ENCODE data around the gene CEP170B. TPM values are rescaled to one million over a fixed set of nuclear protein-coding genes. Genes with fewer than 3 reads are reported as not detected.
A peak's percentile ranks its signal among the peaks of the same experiment; 100 is the strongest.

The CEP170B gene
- total RNA-seq, 1 donor: 1.0 TPM

DNA sequence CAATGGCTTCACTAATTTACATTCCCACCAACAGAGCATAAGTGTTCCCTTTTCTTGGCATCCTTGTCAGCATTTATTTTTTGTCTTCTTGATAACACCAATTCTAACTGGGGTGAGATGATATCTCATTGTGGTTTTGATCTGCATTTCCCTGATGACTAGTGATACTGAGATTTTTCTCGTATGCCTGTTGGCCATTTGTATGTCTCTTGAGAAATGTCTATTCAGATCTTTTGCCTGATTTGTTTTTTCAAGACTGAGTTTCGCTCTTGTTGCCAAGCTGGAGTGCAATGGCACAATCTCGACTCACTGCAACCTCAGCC lies 54.9 kb downstream of the CEP170B start:
- H3K9me3 ChIP-seq (ENCODE audit: low read depth, low read length): no peaks in the 10 kb centered on the region
- H3K4me1 ChIP-seq (ENCODE audit: insufficient read depth, low read length): peaks cover 19% of the 10 kb centered on the region
- no peaks in the 10 kb centered on the region for H3K27me3 ChIP-seq (ENCODE audit: insufficient read depth, low read length)
- no peak overlapping the region for H3K4me3 ChIP-seq (ENCODE audit: low read length)

DNA sequence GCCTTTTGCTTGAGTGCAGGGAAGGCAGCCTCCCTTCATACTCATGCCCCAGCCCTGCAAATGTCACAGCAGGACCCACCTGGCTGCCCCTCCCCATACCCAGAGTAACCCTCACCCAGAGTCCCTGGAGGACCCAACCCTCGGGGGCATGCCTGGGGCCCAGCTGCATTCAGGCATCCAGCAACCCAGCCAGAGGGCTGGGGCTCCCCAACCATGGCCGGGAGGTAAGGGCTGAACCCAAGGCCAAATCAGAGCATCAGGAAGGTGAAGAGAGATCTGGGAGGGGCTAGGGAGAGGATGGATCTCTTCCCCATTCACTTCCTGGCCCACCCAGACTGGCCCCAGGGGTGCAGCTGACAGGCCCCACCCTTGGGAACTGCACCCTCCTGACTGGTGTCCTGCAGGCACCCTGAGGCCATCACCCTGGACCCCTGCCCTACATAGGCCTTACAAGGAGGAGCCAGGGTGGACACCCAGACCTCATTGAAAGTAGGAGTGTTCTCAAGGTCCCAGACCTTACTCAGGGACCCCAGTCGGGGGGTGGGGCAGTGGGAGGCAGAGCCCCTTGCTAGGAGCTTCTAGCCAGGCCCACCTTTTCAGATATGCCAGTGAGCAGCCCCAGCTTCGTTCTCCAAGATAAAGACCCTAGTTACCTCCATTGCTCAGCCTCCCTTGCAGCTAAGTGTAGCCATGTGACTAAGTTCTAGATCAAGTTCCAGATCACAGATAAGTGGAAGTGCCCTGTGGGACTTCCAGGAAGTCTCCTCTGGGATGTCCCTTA lies 58.8 kb downstream of the CEP170B start:
- H3K27me3 ChIP-seq (ENCODE audit: insufficient read depth, low read length): no peaks in the 10 kb centered on the region
- H3K4me3 ChIP-seq (ENCODE audit: low read length): no peak overlapping the region
- H3K4me1 ChIP-seq (ENCODE audit: insufficient read depth, low read length): peaks cover 47% of the 10 kb centered on the region

DNA sequence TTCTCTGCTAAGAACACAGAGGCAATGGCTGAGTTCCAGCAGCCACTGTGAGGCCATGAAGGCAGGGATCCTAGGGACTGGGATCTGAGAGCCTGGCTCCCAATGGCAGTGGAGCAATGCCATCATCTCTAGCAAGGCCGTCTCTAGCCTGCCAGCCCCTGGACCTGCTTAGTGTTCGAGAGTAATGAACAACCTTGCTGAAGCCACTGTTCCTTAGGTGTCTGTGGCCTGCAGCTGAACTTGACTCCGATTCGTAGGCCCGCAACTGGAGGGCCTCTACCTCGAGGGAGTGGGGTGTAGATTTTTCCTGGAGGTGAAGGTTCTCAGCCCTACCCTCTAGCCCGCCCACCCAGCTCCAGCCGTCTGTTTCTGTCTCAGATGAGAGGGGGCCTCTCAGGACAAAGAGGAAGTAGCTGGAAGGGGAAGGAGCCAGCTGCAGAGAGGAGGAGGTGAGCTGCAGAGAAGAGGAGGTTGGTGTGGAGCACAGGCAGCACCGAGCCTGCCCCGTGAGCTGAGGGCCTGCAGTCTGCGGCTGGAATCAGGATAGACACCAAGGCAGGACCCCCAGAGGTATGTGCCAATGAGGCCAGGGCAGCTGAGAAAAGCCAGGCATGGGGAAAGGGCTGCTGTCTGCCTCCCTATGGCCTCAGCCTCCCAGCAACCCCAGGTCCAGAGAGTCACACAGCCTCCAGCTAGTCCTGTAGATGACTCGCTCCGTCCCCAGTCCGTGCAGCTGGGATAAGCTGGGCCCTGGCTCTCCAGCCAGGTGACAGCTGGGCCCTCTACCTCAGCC lies 59.5 kb downstream of the CEP170B start, which contains the start of gene PLD4:
Gene PLD4 (plus strand): TSS at position 459 of the 793 bp plus-strand sequence. CDS start 2,262 bp downstream, outside the sequence.
- Histone ChIP-seq H3K9me3 (ENCODE audit: low read depth, low read length) (no peaks in the 10 kb centered on the region), H3K4me3 (ENCODE audit: low read length) (peak within 1 kb of the TSS; percentile 27), H3K27me3 (ENCODE audit: insufficient read depth, low read length) (no peaks in the 10 kb centered on the region), H3K4me1 (ENCODE audit: insufficient read depth, low read length) (peaks cover 47% of the 10 kb centered on the region)

More for the DNA sequence above, 58.8 kb downstream of the CEP170B start:
- H3K9me3 ChIP-seq (ENCODE audit: low read depth, low read length): no peaks in the 10 kb centered on the region

DNA sequence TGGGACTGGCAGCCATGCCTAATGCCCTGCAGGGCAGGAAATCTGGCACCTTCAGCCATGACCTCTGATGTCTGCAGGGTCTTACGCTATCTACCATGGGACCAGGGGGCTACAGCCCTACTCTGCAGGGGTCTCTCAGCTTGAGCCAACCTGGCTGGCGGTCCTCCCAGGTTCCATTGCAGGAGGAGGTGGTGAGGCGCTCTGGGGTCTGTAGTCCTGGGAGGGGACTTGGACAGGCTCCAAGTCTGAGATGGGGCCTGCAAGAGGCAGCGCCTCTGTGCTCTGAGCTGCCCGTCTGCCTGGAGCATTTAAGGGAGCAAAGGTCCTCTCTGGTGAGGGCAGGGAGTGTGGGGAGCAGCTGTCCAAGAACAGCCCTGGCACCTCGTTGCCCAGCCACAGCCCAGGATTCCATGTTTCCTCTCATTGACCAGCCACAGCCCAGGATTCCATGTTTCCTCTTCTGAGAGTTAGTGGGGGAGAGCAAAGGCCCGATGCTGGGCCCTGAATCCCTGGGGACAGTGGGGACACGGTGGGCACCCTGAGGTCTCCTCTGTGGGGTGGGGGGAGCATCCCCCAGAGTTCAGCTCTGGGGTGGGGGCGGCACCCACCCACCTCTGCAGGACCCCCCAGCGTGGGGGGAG lies 60.3 kb downstream of the CEP170B start:
- no peaks in the 10 kb centered on the region for H3K9me3 ChIP-seq (ENCODE audit: low read depth, low read length)
- peak overlapping the region; percentile 27 for H3K4me3 ChIP-seq (ENCODE audit: low read length)

DNA sequence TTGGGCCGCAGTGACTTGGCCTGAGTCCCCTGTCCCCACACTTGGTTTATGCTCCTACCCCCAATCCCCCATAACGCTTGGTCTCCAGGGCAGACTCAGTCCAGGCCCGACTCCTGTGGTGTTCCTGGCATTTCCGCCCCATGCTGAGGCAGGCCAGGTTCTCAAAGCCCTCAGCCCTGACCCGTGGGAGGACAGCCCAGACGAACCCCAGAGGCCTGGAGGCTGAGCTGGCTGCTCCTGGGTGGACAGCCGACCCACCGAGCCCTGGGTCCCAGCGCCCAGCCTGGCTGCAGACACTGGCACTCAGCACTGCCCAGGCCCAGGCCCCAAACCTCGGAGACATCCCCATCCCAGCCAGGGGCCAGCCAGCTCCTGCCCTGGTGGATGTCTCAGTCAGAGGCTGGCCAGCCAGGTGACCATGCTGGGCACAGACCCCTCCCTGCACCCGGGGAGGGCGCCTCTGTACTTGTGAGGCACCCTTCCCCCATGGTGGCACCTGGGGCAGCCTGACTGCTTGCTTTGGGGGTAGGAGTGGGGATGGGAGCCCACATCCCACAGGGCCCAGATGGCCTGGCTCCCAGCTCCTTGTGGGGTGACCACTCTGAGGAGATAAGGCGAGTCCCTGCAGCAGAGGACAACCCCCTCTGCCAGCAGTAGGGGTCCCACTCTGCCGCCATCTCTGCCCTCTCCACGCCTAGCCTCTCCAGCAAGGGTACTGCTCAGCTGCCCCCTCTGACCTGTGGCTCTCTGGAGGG lies 61.0 kb downstream of the CEP170B start:
- no peaks in the 10 kb centered on the region for H3K9me3 ChIP-seq (ENCODE audit: low read depth, low read length)
- H3K27me3 ChIP-seq (ENCODE audit: insufficient read depth, low read length): no peaks in the 10 kb centered on the region
- H3K4me3 ChIP-seq (ENCODE audit: low read length): peak overlapping the region; percentile 15
- peaks cover 47% of the 10 kb centered on the region for H3K4me1 ChIP-seq (ENCODE audit: insufficient read depth, low read length)

More for the DNA sequence above, 60.3 kb downstream of the CEP170B start:
- Histone ChIP-seq H3K4me1 (ENCODE audit: insufficient read depth, low read length) (peaks cover 47% of the 10 kb centered on the region), H3K27me3 (ENCODE audit: insufficient read depth, low read length) (no peaks in the 10 kb centered on the region)

GRCh38 chr14:104926619-104927431 lies 61.8 kb downstream of the CEP170B start:
- Histone ChIP-seq H3K4me3 (ENCODE audit: low read length) (peak overlapping the region; percentile 15), H3K4me1 (ENCODE audit: insufficient read depth, low read length) (peaks cover 47% of the 10 kb centered on the region), H3K9me3 (ENCODE audit: low read depth, low read length) (no peaks in the 10 kb centered on the region), H3K27me3 (ENCODE audit: insufficient read depth, low read length) (no peaks in the 10 kb centered on the region)

- H3K27me3 ChIP-seq (ENCODE audit: insufficient read depth, low read length): no peaks in the 10 kb centered on the region
- H3K9me3 ChIP-seq (ENCODE audit: low read depth, low read length): no peaks in the 10 kb centered on the region
- no peak overlapping the region for H3K4me3 ChIP-seq (ENCODE audit: low read length)
Observed at GRCh38 chr14:104927432-104927816, 62.4 kb downstream of the CEP170B start.

DNA sequence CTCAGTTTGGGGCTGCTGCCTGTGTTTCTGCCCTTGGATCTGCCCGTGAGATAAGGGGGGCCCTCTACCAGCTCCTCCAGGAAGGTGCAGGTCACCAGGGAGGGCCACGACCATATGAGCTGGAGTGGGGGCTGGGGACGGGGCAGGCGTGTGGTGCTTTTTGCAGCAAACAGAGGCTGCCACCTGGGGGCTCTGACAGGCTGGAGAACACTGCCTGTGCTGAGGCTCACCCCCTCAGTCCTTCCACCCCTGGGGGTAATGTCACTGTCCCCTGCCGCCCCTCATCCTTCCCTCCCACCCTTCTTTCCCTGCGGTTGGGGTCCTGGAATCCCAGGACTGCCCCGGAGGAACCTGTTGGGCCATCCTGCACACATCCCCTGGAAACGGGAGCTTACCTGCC lies 62.8 kb downstream of the CEP170B start:
- H3K4me1 ChIP-seq (ENCODE audit: insufficient read depth, low read length): peaks cover 45% of the 10 kb centered on the region
- H3K9me3 ChIP-seq (ENCODE audit: low read depth, low read length): no peaks in the 10 kb centered on the region
- H3K27me3 ChIP-seq (ENCODE audit: insufficient read depth, low read length): no peaks in the 10 kb centered on the region
- H3K4me3 ChIP-seq (ENCODE audit: low read length): no peak overlapping the region

More at GRCh38 chr14:104927432-104927816, 62.4 kb downstream of the CEP170B start:
- H3K4me1 ChIP-seq (ENCODE audit: insufficient read depth, low read length): peaks cover 47% of the 10 kb centered on the region

DNA sequence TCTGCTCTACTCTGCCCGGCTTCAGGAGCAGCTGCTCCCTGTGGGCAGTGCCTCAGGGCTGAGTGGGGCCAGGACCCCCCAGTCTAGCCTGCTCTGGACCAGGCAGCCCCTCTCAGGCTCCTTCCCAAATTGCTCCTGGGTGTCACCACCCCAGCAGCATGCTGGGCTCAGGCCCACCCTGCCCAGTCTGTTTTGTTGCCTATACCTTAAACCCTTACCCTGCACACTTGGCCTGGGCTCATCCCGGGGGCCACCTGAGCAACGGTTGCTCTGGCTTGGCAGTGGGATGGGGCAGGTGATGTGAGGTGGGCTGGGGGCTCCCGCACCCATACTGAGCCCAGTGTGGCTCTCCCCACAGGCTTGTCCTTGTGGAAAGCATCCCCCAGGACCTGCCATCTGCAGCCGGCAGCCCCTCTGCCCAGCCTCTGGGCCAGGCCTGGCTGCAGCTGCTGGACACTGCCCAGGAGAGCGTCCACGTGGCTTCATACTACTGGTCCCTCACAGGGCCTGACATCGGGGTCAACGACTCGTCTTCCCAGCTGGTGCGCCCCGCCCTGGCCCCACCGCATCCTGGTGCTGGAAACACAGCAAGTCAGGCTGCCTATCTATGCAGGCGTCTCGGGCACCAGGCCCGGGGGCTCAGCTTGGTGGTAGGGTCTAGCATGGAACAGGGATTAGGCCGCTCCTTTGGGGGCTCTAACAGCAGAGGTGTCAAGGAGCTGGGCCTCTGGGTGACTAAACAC lies 63.5 kb downstream of the CEP170B start:
- no peaks in the 10 kb centered on the region for H3K9me3 ChIP-seq (ENCODE audit: low read depth, low read length)
- H3K27me3 ChIP-seq (ENCODE audit: insufficient read depth, low read length): no peaks in the 10 kb centered on the region
- H3K4me1 ChIP-seq (ENCODE audit: insufficient read depth, low read length): peaks cover 42% of the 10 kb centered on the region
- H3K4me3 ChIP-seq (ENCODE audit: low read length): no peak overlapping the region

GRCh38 chr14:104929268-104930230 lies 64.5 kb downstream of the CEP170B start:
- H3K27me3 ChIP-seq (ENCODE audit: insufficient read depth, low read length): peaks cover 4% of the 10 kb centered on the region
- H3K4me1 ChIP-seq (ENCODE audit: insufficient read depth, low read length): peaks cover 32% of the 10 kb centered on the region
- no peaks in the 10 kb centered on the region for H3K9me3 ChIP-seq (ENCODE audit: low read depth, low read length)
- H3K4me3 ChIP-seq (ENCODE audit: low read length): no peak overlapping the region

- H3K9me3 ChIP-seq (ENCODE audit: low read depth, low read length): no peaks in the 10 kb centered on the region
- H3K27me3 ChIP-seq (ENCODE audit: insufficient read depth, low read length): peaks cover 8% of the 10 kb centered on the region
- peaks cover 21% of the 10 kb centered on the region for H3K4me1 ChIP-seq (ENCODE audit: insufficient read depth, low read length)
- no peak overlapping the region for H3K4me3 ChIP-seq (ENCODE audit: low read length)
Observed at GRCh38 chr14:104930526-104931303, 65.6 kb downstream of the CEP170B start.

GRCh38 chr14:104931304-104931770 lies 66.3 kb downstream of the CEP170B start:
- no peaks in the 10 kb centered on the region for H3K9me3 ChIP-seq (ENCODE audit: low read depth, low read length)
- peaks cover 15% of the 10 kb centered on the region for H3K4me1 ChIP-seq (ENCODE audit: insufficient read depth, low read length)
- no peak overlapping the region for H3K4me3 ChIP-seq (ENCODE audit: low read length)
- peaks cover 8% of the 10 kb centered on the region for H3K27me3 ChIP-seq (ENCODE audit: insufficient read depth, low read length)

All from mononuclear cell (primary cell).